Smooth muscle cell (in vitro differentiated cells): Measurements from ENCODE around the gene E2F7. TPM values are rescaled to one million over a fixed set of nuclear protein-coding genes. Genes with fewer than 3 reads are reported as not detected.

ENCODE experiments used
- DNase-seq: peaks from one replicate; lab custom pipeline; 2025; ENCODE audit not compliant: unreplicated experiment; lab: John Stamatoyannopoulos, UW
- H2AFZ ChIP-seq: fragments of 200-600 bp; sonication (generic); 2 replicates; pipeline ENCODE4 v1.6.0; 2016; ENCODE audit warnings: antibody characterized with exemption, low read depth, mild to moderate bottlenecking
- H3F3A ChIP-seq: fragments of 200-600 bp; sonication (generic); 2 replicates; pipeline ENCODE4 v1.6.0; 2017; ENCODE audit warnings: antibody characterized with exemption, low read depth
- H3K27ac ChIP-seq: fragments of 200-600 bp; sonication (generic); 2 replicates; pipeline ENCODE4 v1.5.1; 2016; ENCODE audit warnings: low read depth, mild to moderate bottlenecking
- H3K27me3 ChIP-seq: fragments of 200-600 bp; sonication (generic); 2 replicates; pipeline ENCODE4 v1.6.1; 2016; ENCODE audit warnings: low read depth, mild to moderate bottlenecking
- H3K36me3 ChIP-seq: fragments of 200-600 bp; sonication (generic); 2 replicates; pipeline ENCODE4 v1.5.1; 2016; ENCODE audit warnings: low read depth
- H3K4me1 ChIP-seq: fragments of 200-600 bp; sonication (generic); 2 replicates; pipeline ENCODE4 v1.5.1; 2016; ENCODE audit warnings: low read depth
- H3K4me2 ChIP-seq: fragments of 200-600 bp; sonication (generic); 2 replicates; pipeline ENCODE4 v1.6.0; 2016; ENCODE audit warnings: mild to moderate bottlenecking
- H3K4me3 ChIP-seq: fragments of 200-600 bp; sonication (generic); 2 replicates; pipeline ENCODE4 v1.5.1; 2016; ENCODE audit warnings: mild to moderate bottlenecking
- H3K79me2 ChIP-seq: fragments of 200-600 bp; sonication (generic); 2 replicates; pipeline ENCODE4 v1.6.0; 2016; ENCODE audit warnings: low read depth, mild to moderate bottlenecking
- H3K9ac ChIP-seq: fragments of 200-600 bp; sonication (generic); 2 replicates; pipeline ENCODE4 v1.6.0; 2016; ENCODE audit warnings: low read depth
- H3K9me3 ChIP-seq: fragments of 200-600 bp; sonication (generic); replicated peaks from 2 replicates; pipeline ENCODE4 v1.5.1; 2016; ENCODE audit warnings: low read depth
- H4K20me1 ChIP-seq: fragments of 200-600 bp; sonication (generic); 2 replicates; pipeline ENCODE4 v1.6.0; 2016; ENCODE audit warnings: low read depth
- CTCF ChIP-seq: fragments of 200-600 bp; sonication (generic); IDR thresholded peaks from 2 replicates; pipeline ENCODE4 v1.5.1; 2017; ENCODE audit warnings: borderline replicate concordance, mild to moderate bottlenecking, antibody characterized with exemption; ENCODE audit not compliant: insufficient read depth, poor library complexity, severe bottlenecking
- WGBS: methylation state at CpG from one replicate; pipeline ENCODE4 v1.1.7; 2016; ENCODE audit warnings: low lambda C conversion rate; 5-methylcytosine and 5-hydroxymethylcytosine counted together
- polyA plus RNA-seq: library from polyadenylated mRNA; unstranded; fragments of >200 nt; fragmentation: Nextera tagmentation; extraction: Ambion mirVana; gene quantifications from 2 replicates; pipeline ENCODE4 v1.2.1, GENCODE V29; 2016
- total RNA-seq: library from RNA; depleted of rRNA; stranded (reverse); fragments of >200 nt; gene quantifications from 2 replicates; pipeline ENCODE4 v1.2.3, GENCODE V29; 2014

The E2F7 gene
- total and polyA plus RNA-seq, 2 experiments from 2014 or later: 5.1 to 16.0 TPM

GRCh38 chr12:76980196-76980595 lies 85.2 kb downstream of the E2F7 start:
- no peak overlapping the region for H2AFZ ChIP-seq
- H3K79me2 ChIP-seq: no peaks in the 10 kb centered on the region
- no peak overlapping the region for H3K27ac ChIP-seq
- DNase-seq: no peak
- no peak overlapping the region for H3K9ac ChIP-seq
- no peaks in the 10 kb centered on the region for H4K20me1 ChIP-seq
- no peaks in the 10 kb centered on the region for H3F3A ChIP-seq
- peaks cover 10% of the 10 kb centered on the region for H3K9me3 ChIP-seq
- H3K4me1 ChIP-seq: no peaks in the 10 kb centered on the region
- 98% methylated on average over 2 of the region's 2 CpGs for WGBS
- no peak overlapping the region for H3K4me2 ChIP-seq
- TF ChIP-seq CTCF: no peak
- H3K36me3 ChIP-seq: peaks cover 7% of the 10 kb centered on the region
- H3K27me3 ChIP-seq: no peaks in the 10 kb centered on the region
- no peak overlapping the region for H3K4me3 ChIP-seq

GRCh38 chr12:76976777-76977382 lies 88.5 kb downstream of the E2F7 start:
- no peaks in the 10 kb centered on the region for H3F3A ChIP-seq
- H3K79me2 ChIP-seq: no peaks in the 10 kb centered on the region
- no peak overlapping the region for H3K4me2 ChIP-seq
- H2AFZ ChIP-seq: no peak overlapping the region
- H3K9me3 ChIP-seq: peaks cover 4% of the 10 kb centered on the region
- no peak for TF ChIP-seq CTCF
- 77% methylated on average over 2 of the region's 2 CpGs for WGBS
- no peak overlapping the region for H3K27ac ChIP-seq
- no peak for DNase-seq
- no peak overlapping the region for H3K4me3 ChIP-seq
- no peaks in the 10 kb centered on the region for H3K4me1 ChIP-seq
- no peaks in the 10 kb centered on the region for H4K20me1 ChIP-seq
- H3K27me3 ChIP-seq: no peaks in the 10 kb centered on the region
- no peak overlapping the region for H3K9ac ChIP-seq
- no peaks in the 10 kb centered on the region for H3K36me3 ChIP-seq

Other genes starting within 250 kb of the E2F7 start
- 355 and 379 TPM in 2 replicates for gene CSRP2, start 186.6 kb downstream of the E2F7 start, total RNA-seq
- 549 and 735 TPM in 2 replicates for gene CSRP2, start 186.6 kb downstream of the E2F7 start, polyA plus RNA-seq